ENCODE results near the gene UHRF1. TPM values are rescaled to one million over a fixed set of nuclear protein-coding genes. Genes with fewer than 3 reads are reported as not detected.

Gene UHRF1
- polyA plus RNA-seq, 1 donor (not counting 4 experiments of a cell fraction or from before 2014, with no cell fraction given): 9.7 TPM

DNA sequence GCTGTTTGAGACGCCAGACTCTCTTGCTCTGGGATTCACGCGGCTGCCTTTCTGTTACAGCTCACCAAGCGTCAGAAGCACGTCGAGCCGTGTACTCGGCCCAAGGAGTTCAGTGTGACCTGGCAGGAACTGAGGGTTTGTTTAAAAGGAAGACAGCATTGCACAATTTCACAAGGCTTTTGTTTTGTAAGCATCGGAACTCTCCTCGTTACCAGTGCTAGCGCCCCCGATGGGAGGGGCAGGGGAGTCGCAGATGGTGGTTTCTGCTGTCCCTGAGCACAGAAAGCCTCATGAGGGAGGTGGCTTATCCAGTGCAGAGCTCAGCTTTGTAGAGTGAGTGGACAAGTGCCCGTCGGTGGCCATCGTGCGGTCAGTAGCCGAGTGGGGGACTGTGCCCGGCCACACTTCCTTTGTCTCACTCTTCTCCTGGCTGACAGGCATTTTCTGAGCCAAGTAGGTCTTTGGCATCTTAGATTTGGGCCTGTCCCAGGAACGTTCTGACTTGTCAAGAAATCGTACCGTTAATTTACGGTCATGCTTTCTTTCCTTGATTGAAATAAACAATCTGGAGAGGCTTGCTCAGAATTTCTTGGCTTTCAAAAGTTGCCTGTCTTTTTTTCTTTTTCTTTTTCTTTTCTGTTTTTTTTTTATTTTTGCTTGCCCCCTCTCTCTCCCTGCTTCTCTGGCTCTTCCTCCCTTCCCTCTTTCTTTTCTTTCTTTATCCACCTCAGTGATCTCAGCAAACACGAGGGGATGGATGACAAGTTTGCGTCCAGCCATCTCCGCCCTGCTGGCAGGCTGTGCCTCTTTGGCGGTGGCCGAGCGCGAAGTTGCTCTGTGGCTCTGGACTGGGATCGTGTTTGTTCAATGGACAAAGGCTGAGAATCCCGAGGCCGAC is 67.3 kb downstream of the UHRF1 start:
- dilution Hi-C loops (cut with MboI; ENCODE audit: extremely low pct_ligation_motif_present, low sequenced_read_pairs): no loop called here
- Histone ChIP-seq H3K36me3 (ENCODE audit: control insufficient read depth in 2 of 2, extremely low read depth in 1 of 2, insufficient read depth in 2 of 2, low read length in 2 of 2) (peaks cover 0 to 13% of the 10 kb centered on the region in 2 experiments), H3K79me2 (ENCODE audit: control insufficient read depth, insufficient read depth, low read length) (peaks cover 75% of the 10 kb centered on the region), H3K27me3 (ENCODE audit: control insufficient read depth, extremely low read depth, insufficient read depth, low read length) (no peaks in the 10 kb centered on the region), H3K9me3 (ENCODE audit: control insufficient read depth, low read depth, low read length) (no peaks in the 10 kb centered on the region), H3K27ac (ENCODE audit: control insufficient read depth, insufficient read depth, low read length) (peak overlapping the region; percentile 73), H2AFZ (ENCODE audit: control insufficient read depth, low read length) (peak overlapping the region; percentile 27), H3K9me1 (ENCODE audit: control insufficient read depth, extremely low read depth, insufficient read depth, low read length) (peaks cover 5% of the 10 kb centered on the region), H3K4me3 (ENCODE audit: control insufficient read depth in 2 of 3, extremely low read depth in 1 of 3, insufficient read depth in 2 of 3, low read depth in 1 of 3, low read length in 3 of 3) (peak overlapping the region in 1 of 3 experiments; percentile 52), H3K4me2 (ENCODE audit: control insufficient read depth, extremely low read depth, insufficient read depth, low read depth, low read length) (peak overlapping the region; percentile 77), H3K4me1 (ENCODE audit: control insufficient read depth, extremely low read depth, insufficient read depth, low read length) (peaks cover 43% of the 10 kb centered on the region), H3K9ac (ENCODE audit: control insufficient read depth, extremely low read depth, insufficient read depth, low read length) (peak overlapping the region; percentile 74), H4K20me1 (ENCODE audit: control insufficient read depth, extremely low read depth, insufficient read depth, low read length) (peaks cover 4% of the 10 kb centered on the region)
- DNase-seq (ENCODE audit: low read depth, low spot score) (peak; percentile 69), FAIRE-seq (peak; percentile 93)
- TF ChIP-seq, protein P1, sequence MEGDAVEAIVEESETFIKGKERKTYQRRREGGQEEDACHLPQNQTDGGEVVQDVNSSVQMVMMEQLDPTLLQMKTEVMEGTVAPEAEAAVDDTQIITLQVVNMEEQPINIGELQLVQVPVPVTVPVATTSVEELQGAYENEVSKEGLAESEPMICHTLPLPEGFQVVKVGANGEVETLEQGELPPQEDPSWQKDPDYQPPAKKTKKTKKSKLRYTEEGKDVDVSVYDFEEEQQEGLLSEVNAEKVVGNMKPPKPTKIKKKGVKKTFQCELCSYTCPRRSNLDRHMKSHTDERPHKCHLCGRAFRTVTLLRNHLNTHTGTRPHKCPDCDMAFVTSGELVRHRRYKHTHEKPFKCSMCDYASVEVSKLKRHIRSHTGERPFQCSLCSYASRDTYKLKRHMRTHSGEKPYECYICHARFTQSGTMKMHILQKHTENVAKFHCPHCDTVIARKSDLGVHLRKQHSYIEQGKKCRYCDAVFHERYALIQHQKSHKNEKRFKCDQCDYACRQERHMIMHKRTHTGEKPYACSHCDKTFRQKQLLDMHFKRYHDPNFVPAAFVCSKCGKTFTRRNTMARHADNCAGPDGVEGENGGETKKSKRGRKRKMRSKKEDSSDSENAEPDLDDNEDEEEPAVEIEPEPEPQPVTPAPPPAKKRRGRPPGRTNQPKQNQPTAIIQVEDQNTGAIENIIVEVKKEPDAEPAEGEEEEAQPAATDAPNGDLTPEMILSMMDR (optimal IDR thresholded peaks at IDR 0.05 in 1 of 3, IDR thresholded peaks at IDR 0.05 in 1 of 3, conservative IDR thresholded peaks at IDR 0.05 in 1 of 3; ENCODE audit: extremely low read depth in 1 of 3, insufficient read depth in 2 of 3, low read length in 3 of 3): peak; percentile 62 to 82 (median 69)
- TF ChIP-seq EZH2 (IDR thresholded peaks at IDR 0.05; ENCODE audit: low read length): no peak

DNA sequence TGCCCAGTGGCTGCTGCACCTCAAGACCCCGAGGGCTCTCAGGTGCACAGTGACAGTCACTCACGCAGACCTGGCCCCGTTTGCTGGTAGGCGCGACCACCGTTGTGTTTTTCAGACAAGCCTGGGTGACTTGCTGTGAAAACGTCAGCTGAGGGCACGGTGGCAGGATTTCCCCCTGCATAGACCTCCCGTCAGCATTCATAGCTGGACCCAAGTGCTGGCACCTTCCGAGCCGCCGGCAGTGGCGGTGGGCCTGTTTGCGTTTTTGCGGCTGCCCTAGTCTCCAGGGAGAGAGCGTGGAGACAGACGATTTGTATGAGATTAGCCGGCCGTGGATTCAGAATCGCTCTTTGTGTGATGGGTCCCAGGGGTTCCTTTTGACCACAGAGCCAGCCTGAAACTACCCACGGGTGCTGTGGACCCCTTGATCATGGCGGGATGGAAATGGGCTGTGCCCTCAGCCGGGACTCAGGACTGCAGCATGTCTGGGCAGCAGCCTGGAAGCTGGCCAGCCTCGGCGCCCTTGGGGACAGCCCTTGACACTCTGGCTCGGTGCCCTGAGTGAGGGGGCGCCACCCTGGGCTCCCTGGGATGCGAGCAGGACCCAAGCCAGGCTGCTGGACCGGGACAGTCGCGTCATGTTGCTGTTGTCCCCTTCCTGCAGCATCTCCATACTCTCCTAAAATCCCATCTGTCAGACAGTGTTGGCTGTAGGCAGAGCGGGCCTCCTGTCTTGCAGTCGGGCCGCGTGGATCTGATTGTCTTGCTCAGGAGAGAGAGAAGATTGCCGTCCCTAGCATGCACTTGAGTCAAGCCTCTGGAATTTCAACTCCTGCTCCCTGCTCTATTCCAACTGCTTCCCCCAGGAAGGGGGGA is 68.2 kb downstream of the UHRF1 start:
- Histone ChIP-seq H3K36me3 (ENCODE audit: control insufficient read depth in 2 of 2, extremely low read depth in 1 of 2, insufficient read depth in 2 of 2, low read length in 2 of 2) (peaks cover 0 to 13% of the 10 kb centered on the region in 2 experiments), H3K4me1 (ENCODE audit: control insufficient read depth, extremely low read depth, insufficient read depth, low read length) (peaks cover 35% of the 10 kb centered on the region), H3K4me2 (ENCODE audit: control insufficient read depth, extremely low read depth, insufficient read depth, low read depth, low read length) (no peak overlapping the region), H3K4me3 (ENCODE audit: control insufficient read depth in 2 of 3, extremely low read depth in 1 of 3, insufficient read depth in 2 of 3, low read depth in 1 of 3, low read length in 3 of 3) (no peak overlapping the region), H3K27ac (ENCODE audit: control insufficient read depth, insufficient read depth, low read length) (no peak overlapping the region), H3K9me1 (ENCODE audit: control insufficient read depth, extremely low read depth, insufficient read depth, low read length) (no peaks in the 10 kb centered on the region), H2AFZ (ENCODE audit: control insufficient read depth, low read length) (no peak overlapping the region), H3K27me3 (ENCODE audit: control insufficient read depth, extremely low read depth, insufficient read depth, low read length) (no peaks in the 10 kb centered on the region), H3K79me2 (ENCODE audit: control insufficient read depth, insufficient read depth, low read length) (peaks cover 68% of the 10 kb centered on the region), H3K9ac (ENCODE audit: control insufficient read depth, extremely low read depth, insufficient read depth, low read length) (no peak overlapping the region), H3K9me3 (ENCODE audit: control insufficient read depth, low read depth, low read length) (no peaks in the 10 kb centered on the region), H4K20me1 (ENCODE audit: control insufficient read depth, extremely low read depth, insufficient read depth, low read length) (peaks cover 4% of the 10 kb centered on the region)
- DNase-seq (ENCODE audit: low read depth, low spot score) (no peak), FAIRE-seq (no peak)
- TF ChIP-seq, protein P1 (optimal IDR thresholded peaks at IDR 0.05 in 1 of 3, IDR thresholded peaks at IDR 0.05 in 1 of 3, conservative IDR thresholded peaks at IDR 0.05 in 1 of 3; ENCODE audit: extremely low read depth in 1 of 3, insufficient read depth in 2 of 3, low read length in 3 of 3): no peak
- no peak for TF ChIP-seq EZH2 (IDR thresholded peaks at IDR 0.05; ENCODE audit: low read length)
- dilution Hi-C loops (cut with MboI; ENCODE audit: extremely low pct_ligation_motif_present, low sequenced_read_pairs): no loop called here

All from keratinocyte (primary cell).